ENCODE data around the gene SFT2D3.
"Not testable (repeated sequence)": the region's sequence is repeated elsewhere in the genome, so short reads cannot be mapped to it uniquely, and the experiment has no call there.

The SFT2D3 gene

GRCh38 chr2:127712999-127713398, 11.7 kb downstream of the SFT2D3 start:
- DNase-seq = no peak

GRCh38 chr2:127713562-127713961, 12.3 kb downstream of the SFT2D3 start:
- DNase-seq = no peak

GRCh38 chr2:127715778-127716449, 14.6 kb downstream of the SFT2D3 start:
- DNase-seq = no peak

- no peak for DNase-seq
Observed at GRCh38 chr2:127718271-127718670, 17.0 kb downstream of the SFT2D3 start.

- no peak for DNase-seq
Observed at GRCh38 chr2:127719301-127720218, 18.3 kb downstream of the SFT2D3 start.

GRCh38 chr2:127721311-127721977, 20.1 kb downstream of the SFT2D3 start:
- no peak for DNase-seq

- no peak for DNase-seq
Observed at GRCh38 chr2:127721978-127722355, 20.7 kb downstream of the SFT2D3 start.

- no peak for DNase-seq
Observed at GRCh38 chr2:127722807-127723206, 21.5 kb downstream of the SFT2D3 start.

- no peak for DNase-seq
Observed at GRCh38 chr2:127726158-127726880, 25.0 kb downstream of the SFT2D3 start.

- no peak for DNase-seq
Observed at GRCh38 chr2:127733113-127733815, 32.0 kb downstream of the SFT2D3 start.

GRCh38 chr2:127733816-127734537, 32.7 kb downstream of the SFT2D3 start:
- DNase-seq = no peak

GRCh38 chr2:127735044-127735443, 33.7 kb downstream of the SFT2D3 start:
- DNase-seq = no peak

GRCh38 chr2:127735537-127736399, 34.5 kb downstream of the SFT2D3 start:
- DNase-seq = no peak

- no peak for DNase-seq
Observed at GRCh38 chr2:127737892-127738291, 36.6 kb downstream of the SFT2D3 start.

GRCh38 chr2:127739800-127740199, 38.5 kb downstream of the SFT2D3 start:
- no peak for DNase-seq

- DNase-seq = no peak
Observed at GRCh38 chr2:127740665-127741288, 39.5 kb downstream of the SFT2D3 start.

GRCh38 chr2:127743477-127744026, 42.3 kb downstream of the SFT2D3 start:
- DNase-seq = no peak

- no peak for DNase-seq
Observed at GRCh38 chr2:127747621-127748020, 46.3 kb downstream of the SFT2D3 start.

GRCh38 chr2:127749537-127749936, 48.2 kb downstream of the SFT2D3 start:
- not testable (repeated sequence) for DNase-seq

GRCh38 chr2:127753374-127753773, 52.1 kb downstream of the SFT2D3 start:
- DNase-seq = no peak
